ENCODE results near the gene TCEAL5. TPM values are rescaled to one million over a fixed set of nuclear protein-coding genes. Genes with fewer than 3 reads are reported as not detected.

Gene TCEAL5
- total RNA-seq, 1 donor from 2014 or later, result 8.7 TPM

DNA sequence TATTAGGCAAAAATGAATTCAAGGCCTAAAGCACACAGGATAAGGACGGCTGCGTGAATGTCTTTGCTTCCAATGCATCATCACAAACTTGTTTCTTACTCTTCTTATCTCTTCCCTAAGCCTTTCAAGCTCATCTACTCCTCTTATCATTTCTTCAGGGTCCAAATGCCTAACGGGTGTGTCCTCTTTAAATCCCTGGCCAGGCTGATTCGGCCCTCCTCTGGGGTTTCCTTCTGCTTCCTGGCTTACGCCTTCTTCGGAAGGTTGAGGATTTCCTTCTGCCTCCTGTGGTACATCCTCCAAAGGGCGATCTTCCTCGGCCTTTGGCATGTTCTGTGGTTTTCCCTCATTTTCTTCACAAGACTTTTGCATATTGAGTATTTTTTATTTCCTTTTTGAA, 22.9 kb downstream of the TCEAL5 start:
- no peaks in the 10 kb centered on the region for H3K36me3 Mint-ChIP-seq (ENCODE audit: unreplicated experiment)
- H3K27me3 Mint-ChIP-seq (ENCODE audit: unreplicated experiment), result peaks cover 2% of the 10 kb centered on the region
- peak overlapping the region; percentile 94 for H3K4me3 Mint-ChIP-seq (ENCODE audit: unreplicated experiment)
- peaks cover 2% of the 10 kb centered on the region for H3K9me3 Mint-ChIP-seq (ENCODE audit: unreplicated experiment)
- peak overlapping the region; percentile 89 for H3K27ac Mint-ChIP-seq (ENCODE audit: unreplicated experiment)
- H3K4me1 Mint-ChIP-seq (ENCODE audit: low read depth, unreplicated experiment), result peaks cover 2% of the 10 kb centered on the region
- no peak for DNase-seq
- TF ChIP-seq, protein P1, sequence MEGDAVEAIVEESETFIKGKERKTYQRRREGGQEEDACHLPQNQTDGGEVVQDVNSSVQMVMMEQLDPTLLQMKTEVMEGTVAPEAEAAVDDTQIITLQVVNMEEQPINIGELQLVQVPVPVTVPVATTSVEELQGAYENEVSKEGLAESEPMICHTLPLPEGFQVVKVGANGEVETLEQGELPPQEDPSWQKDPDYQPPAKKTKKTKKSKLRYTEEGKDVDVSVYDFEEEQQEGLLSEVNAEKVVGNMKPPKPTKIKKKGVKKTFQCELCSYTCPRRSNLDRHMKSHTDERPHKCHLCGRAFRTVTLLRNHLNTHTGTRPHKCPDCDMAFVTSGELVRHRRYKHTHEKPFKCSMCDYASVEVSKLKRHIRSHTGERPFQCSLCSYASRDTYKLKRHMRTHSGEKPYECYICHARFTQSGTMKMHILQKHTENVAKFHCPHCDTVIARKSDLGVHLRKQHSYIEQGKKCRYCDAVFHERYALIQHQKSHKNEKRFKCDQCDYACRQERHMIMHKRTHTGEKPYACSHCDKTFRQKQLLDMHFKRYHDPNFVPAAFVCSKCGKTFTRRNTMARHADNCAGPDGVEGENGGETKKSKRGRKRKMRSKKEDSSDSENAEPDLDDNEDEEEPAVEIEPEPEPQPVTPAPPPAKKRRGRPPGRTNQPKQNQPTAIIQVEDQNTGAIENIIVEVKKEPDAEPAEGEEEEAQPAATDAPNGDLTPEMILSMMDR (IDR thresholded peaks at IDR 0.05; ENCODE audit: partially characterized antibody, unreplicated experiment), result no peak

DNA sequence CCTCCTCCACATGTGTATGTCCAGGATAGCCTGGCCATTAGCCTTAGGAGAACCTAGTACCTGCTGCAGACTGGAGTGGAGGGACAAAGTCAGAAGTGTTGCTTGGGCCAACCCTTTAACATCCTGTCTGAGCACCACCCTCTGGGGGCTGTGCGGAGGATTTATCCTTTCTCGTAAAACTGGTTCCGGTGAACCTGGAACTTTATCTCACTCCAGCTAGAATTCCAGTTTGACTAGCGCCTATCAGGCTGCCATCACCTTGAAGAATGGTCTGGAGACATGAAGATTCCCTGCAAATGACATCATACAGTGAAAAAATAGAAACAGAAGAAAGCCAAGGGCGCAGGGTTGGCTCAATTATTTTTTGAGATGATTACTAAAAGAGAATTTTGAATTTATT, 25.6 kb downstream of the TCEAL5 start:
- Mint-ChIP-seq H3K4me1 (ENCODE audit: low read depth, unreplicated experiment) (peaks cover 2% of the 10 kb centered on the region), H3K36me3 (ENCODE audit: unreplicated experiment) (no peaks in the 10 kb centered on the region), H3K27ac (ENCODE audit: unreplicated experiment) (no peak overlapping the region), H3K27me3 (ENCODE audit: unreplicated experiment) (peaks cover 2% of the 10 kb centered on the region), H3K9me3 (ENCODE audit: unreplicated experiment) (peaks cover 2% of the 10 kb centered on the region), H3K4me3 (ENCODE audit: unreplicated experiment) (no peak overlapping the region)
- DNase-seq, result no peak
- TF ChIP-seq, protein P1 (IDR thresholded peaks at IDR 0.05; ENCODE audit: partially characterized antibody, unreplicated experiment), result no peak

DNA sequence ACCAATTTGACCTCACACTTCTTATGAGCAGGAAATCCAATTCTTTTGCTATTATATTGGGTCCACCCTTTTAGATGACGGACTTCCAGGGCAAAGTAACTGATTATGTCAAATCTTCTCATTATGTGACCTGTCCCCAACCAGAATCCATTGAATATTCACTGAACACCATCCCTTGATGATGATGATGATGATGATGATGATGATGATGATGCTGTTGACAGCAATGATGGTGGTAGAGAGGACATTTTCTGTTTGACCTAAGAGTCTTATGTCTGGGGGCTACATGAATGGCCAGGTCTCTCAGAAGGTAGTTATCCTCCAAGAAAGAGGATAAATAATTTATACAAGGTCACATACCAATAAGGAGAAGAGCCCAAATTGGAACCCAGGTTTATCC, 26.7 kb downstream of the TCEAL5 start:
- H3K4me3 Mint-ChIP-seq (ENCODE audit: unreplicated experiment), result no peak overlapping the region
- H3K27me3 Mint-ChIP-seq (ENCODE audit: unreplicated experiment), result no peaks in the 10 kb centered on the region
- peaks cover 2% of the 10 kb centered on the region for H3K4me1 Mint-ChIP-seq (ENCODE audit: low read depth, unreplicated experiment)
- peaks cover 2% of the 10 kb centered on the region for H3K9me3 Mint-ChIP-seq (ENCODE audit: unreplicated experiment)
- DNase-seq, result no peak
- TF ChIP-seq, protein P1 (IDR thresholded peaks at IDR 0.05; ENCODE audit: partially characterized antibody, unreplicated experiment), result no peak
- no peaks in the 10 kb centered on the region for H3K36me3 Mint-ChIP-seq (ENCODE audit: unreplicated experiment)
- no peak overlapping the region for H3K27ac Mint-ChIP-seq (ENCODE audit: unreplicated experiment)

DNA sequence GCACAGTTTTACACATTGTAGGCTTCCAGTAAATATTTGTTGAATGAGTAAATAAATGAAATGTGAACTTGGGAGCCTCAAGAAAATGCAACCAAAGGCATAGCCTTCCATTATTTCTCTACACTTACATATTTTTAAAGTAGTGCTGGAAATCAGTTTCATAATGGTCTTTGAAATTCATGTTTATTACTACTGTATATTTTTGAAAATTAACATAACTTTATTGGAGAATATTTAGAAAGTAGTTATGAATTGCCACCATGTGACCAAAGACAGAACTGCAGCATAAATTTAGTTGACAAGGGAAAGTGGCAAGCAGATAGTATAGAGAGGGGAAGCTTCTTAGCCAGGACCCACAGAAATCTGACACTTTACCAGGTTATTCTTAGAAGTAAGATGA, 28.0 kb downstream of the TCEAL5 start:
- no peak overlapping the region for H3K4me3 Mint-ChIP-seq (ENCODE audit: unreplicated experiment)
- no peaks in the 10 kb centered on the region for H3K9me3 Mint-ChIP-seq (ENCODE audit: unreplicated experiment)
- peaks cover under 1% of the 10 kb centered on the region for H3K4me1 Mint-ChIP-seq (ENCODE audit: low read depth, unreplicated experiment)
- TF ChIP-seq, protein P1 (IDR thresholded peaks at IDR 0.05; ENCODE audit: partially characterized antibody, unreplicated experiment), result peak; percentile 57
- H3K27ac Mint-ChIP-seq (ENCODE audit: unreplicated experiment), result no peak overlapping the region
- no peak for DNase-seq
- no peaks in the 10 kb centered on the region for H3K36me3 Mint-ChIP-seq (ENCODE audit: unreplicated experiment)
- H3K27me3 Mint-ChIP-seq (ENCODE audit: unreplicated experiment), result no peaks in the 10 kb centered on the region

DNA sequence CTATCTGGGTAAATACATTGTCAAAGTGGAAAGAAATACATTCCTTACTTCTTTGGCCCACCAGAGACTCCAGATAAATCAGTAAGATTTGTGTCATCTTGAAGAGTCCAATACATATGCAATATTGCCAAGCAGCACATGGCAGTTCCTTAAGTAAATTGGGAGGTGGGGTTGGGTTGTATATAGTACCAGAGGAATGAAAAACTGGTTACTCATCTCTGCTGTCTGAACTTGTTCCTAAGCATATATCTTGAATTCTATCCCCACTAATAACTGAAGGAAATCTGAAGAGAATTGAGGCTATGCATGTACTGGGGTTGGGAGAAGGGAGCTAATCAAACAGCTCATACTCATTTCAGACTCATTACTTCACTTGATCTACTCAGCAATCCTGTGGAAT, 36.4 kb downstream of the TCEAL5 start:
- no peak for DNase-seq
- no peaks in the 10 kb centered on the region for H3K9me3 Mint-ChIP-seq (ENCODE audit: unreplicated experiment)
- no peaks in the 10 kb centered on the region for H3K36me3 Mint-ChIP-seq (ENCODE audit: unreplicated experiment)
- TF ChIP-seq, protein P1 (IDR thresholded peaks at IDR 0.05; ENCODE audit: partially characterized antibody, unreplicated experiment), result no peak
- no peaks in the 10 kb centered on the region for H3K27me3 Mint-ChIP-seq (ENCODE audit: unreplicated experiment)
- H3K4me3 Mint-ChIP-seq (ENCODE audit: unreplicated experiment), result no peak overlapping the region
- no peaks in the 10 kb centered on the region for H3K4me1 Mint-ChIP-seq (ENCODE audit: low read depth, unreplicated experiment)
- no peak overlapping the region for H3K27ac Mint-ChIP-seq (ENCODE audit: unreplicated experiment)

Measured in glutamatergic neuron (in vitro differentiated cells).